CD14-positive monocyte (primary cell): ENCODE measurements around the gene VANGL1. TPM values are rescaled to one million over a fixed set of nuclear protein-coding genes. Genes with fewer than 3 reads are reported as not detected.

Source experiments
- DNase-seq, 3 donors: peaks; one replicate each; pipeline ENCODE4 v3.0.0-alpha.2; 2011 to 2022
- H2AFZ ChIP-seq: 2 replicates; pipeline ENCODE4 v1.6.0; 2012; ENCODE audit warnings: mild to moderate bottlenecking, low read depth, low read length, inconsistent platforms; ENCODE audit not compliant: insufficient read depth, poor library complexity, severe bottlenecking
- H3K27ac ChIP-seq, 2 donors: 1 replicate in 1 of 2; 2 replicates in 1 of 2; pipeline ENCODE4 v1.5.1; 2012 to 2013; ENCODE audit warnings: low read length in 2 of 2, control low read depth in 1 of 2, inconsistent platforms in 1 of 2, low read depth in 1 of 2, mild to moderate bottlenecking in 1 of 2
- H3K27me3 ChIP-seq, 2 donors: one replicate each; pipeline versions ENCODE4 v1.6.0 to v1.6.1; 2011 to 2013; ENCODE audit warnings: low read length in 2 of 2; ENCODE audit not compliant: control insufficient read depth in 2 of 2, insufficient read depth in 2 of 2
- H3K36me3 ChIP-seq, 2 donors: replicated peaks in 1 of 2; 1 replicate in 1 of 2; 2 replicates in 1 of 2; pipeline versions ENCODE4 v1.5.1 to v1.6.1; 2012 to 2013; ENCODE audit warnings: low read length in 2 of 2, control low read depth in 1 of 2, inconsistent platforms in 1 of 2, mild to moderate bottlenecking in 1 of 2; ENCODE audit not compliant: insufficient read depth in 2 of 2, control insufficient read depth in 1 of 2
- H3K4me1 ChIP-seq, 2 donors: 1 replicate in 1 of 2; 2 replicates in 1 of 2; pipeline versions ENCODE4 v1.5.1 to v1.6.1; 2012 to 2013; ENCODE audit warnings: low read length in 2 of 2, control low read depth in 1 of 2, inconsistent platforms in 1 of 2, mild to moderate bottlenecking in 1 of 2, moderate library complexity in 1 of 2; ENCODE audit not compliant: insufficient read depth in 2 of 2, control insufficient read depth in 1 of 2
- H3K4me2 ChIP-seq: replicated peaks from 2 replicates; pipeline ENCODE3; 2012; ENCODE audit warnings: low read length, moderate library complexity, mild to moderate bottlenecking; ENCODE audit not compliant: poor library complexity, severe bottlenecking; ENCODE audit errors: extremely low read depth
- H3K4me3 ChIP-seq, 3 experiments: fragments of 200-600 bp in 1 of 3; sonication (generic) in 1 of 3; replicated peaks in 1 of 3; 1 replicate in 2 of 3; 2 replicates in 1 of 3; pipeline ENCODE4 v1.5.1; 2011 to 2013; ENCODE audit warnings: low read length in 3 of 3, mild to moderate bottlenecking in 3 of 3, control low read depth in 2 of 3, low read depth in 2 of 3, inconsistent platforms in 1 of 3, moderate library complexity in 1 of 3
- H3K79me2 ChIP-seq: 2 replicates; pipeline ENCODE4 v1.6.0; 2012; ENCODE audit warnings: mild to moderate bottlenecking, control low read depth, inconsistent platforms, low read length, moderate library complexity; ENCODE audit not compliant: insufficient read depth
- H3K9ac ChIP-seq: 2 replicates; pipeline ENCODE4 v1.6.0; 2017; ENCODE audit warnings: low read length, mild to moderate bottlenecking; ENCODE audit not compliant: insufficient read depth, poor library complexity, severe bottlenecking
- H3K9me3 ChIP-seq, 2 donors: replicated peaks in 1 of 2; 1 replicate in 1 of 2; 2 replicates in 1 of 2; pipeline versions ENCODE4 v1.5.1 to v1.6.1; 2012 to 2013; ENCODE audit warnings: low read length in 2 of 2, control low read depth in 1 of 2; ENCODE audit not compliant: control insufficient read depth in 1 of 2, insufficient read depth in 1 of 2
- H4K20me1 ChIP-seq: 2 replicates; pipeline ENCODE4 v1.6.0; 2012; ENCODE audit warnings: mild to moderate bottlenecking, low read length, control low read depth, moderate library complexity; ENCODE audit not compliant: insufficient read depth
- H3K27ac Mint-ChIP-seq, 7 donors: one replicate each; pipeline ENCODE4 v1.8.0; 2020; ENCODE audit warnings: mild to moderate bottlenecking in 7 of 7, mixed read lengths in 7 of 7, moderate library complexity in 6 of 7, inconsistent platforms in 2 of 7
- H3K27me3 Mint-ChIP-seq, 3 donors: one replicate each; pipeline ENCODE4 v1.8.0; 2021 to 2022; ENCODE audit warnings: low read depth in 3 of 3, mild to moderate bottlenecking in 3 of 3, mixed read lengths in 3 of 3, moderate library complexity in 3 of 3, inconsistent platforms in 1 of 3
- H3K36me3 Mint-ChIP-seq, 2 donors: one replicate each; pipeline ENCODE4 v1.8.0; 2020; ENCODE audit warnings: mixed read lengths in 2 of 2, inconsistent platforms in 1 of 2, mild to moderate bottlenecking in 1 of 2
- H3K4me1 Mint-ChIP-seq: one replicate; pipeline ENCODE4 v1.8.0; 2020; ENCODE audit warnings: mild to moderate bottlenecking, mixed read lengths
- H3K4me3 Mint-ChIP-seq, 2 donors: one replicate each; pipeline ENCODE4 v1.8.0; 2020; ENCODE audit warnings: mild to moderate bottlenecking in 2 of 2, mixed read lengths in 2 of 2, moderate library complexity in 1 of 2
- H3K9me3 Mint-ChIP-seq, 7 donors: one replicate each; pipeline ENCODE4 v1.8.0; 2020 to 2022; ENCODE audit warnings: mixed read lengths in 7 of 7, mild to moderate bottlenecking in 6 of 7, moderate library complexity in 6 of 7, inconsistent platforms in 2 of 7
- CTCF ChIP-seq: fragments of 200-600 bp; IDR thresholded peaks from one replicate; pipeline ENCODE4 v1.8.0; 2022; ENCODE audit warnings: antibody characterized with exemption, mild to moderate bottlenecking
- WGBS: methylation state at CpG from one replicate; pipeline ENCODE4 v1.1.5; 2013; ENCODE audit warnings: missing lambda C conversion rate; ENCODE audit not compliant: insufficient coverage; 5-methylcytosine and 5-hydroxymethylcytosine counted together
- intact Hi-C, 2 donors: fragments of 100-400 bp; cut with micrococcal nuclease; formaldehyde crosslinking; loops; one replicate each; pipeline versions ENCODE4 v1.15.0 to v1.15.1; 2023
- polyA plus RNA-seq, 3 donors: library from polyadenylated mRNA; depleted of rRNA in 1 of 3; unstranded in 2 of 3; stranded (reverse) in 1 of 3; fragments of 300-500 nt in 2 of 3; fragments of >200 nt in 1 of 3; fragmentation: Illumina TruSeq in 2 of 3; gene quantifications; 1 replicate in 2 of 3; 2 replicates in 1 of 3; pipeline ENCODE4 v1.2.3, GENCODE V29; 2012 to 2021

Gene VANGL1
- polyA plus RNA-seq, 3 donors: 0.67 to 2.0 (median 1.3) TPM

- Histone ChIP-seq H4K20me1 (no peaks in the 10 kb centered on the region), H3K4me1 (no peaks in the 10 kb centered on the region), H3K36me3 (no peaks in the 10 kb centered on the region), H3K27me3 (no peaks in the 10 kb centered on the region), H3K9me3 (no peaks in the 10 kb centered on the region), H3K9ac (no peak overlapping the region), H3K79me2 (no peaks in the 10 kb centered on the region), H2AFZ (no peak overlapping the region), H3K4me3 (no peak overlapping the region), H3K27ac (no peak overlapping the region), H3K4me2 (no peak overlapping the region)
- WGBS: 94% methylated on average over 5 of the region's 7 CpGs
- Mint-ChIP-seq H3K27ac (no peak overlapping the region), H3K4me1 (no peaks in the 10 kb centered on the region), H3K9me3 (no peaks in the 10 kb centered on the region), H3K27me3 (peaks cover 0 to 3% (median 0%) of the 10 kb centered on the region in 3 donors), H3K4me3 (no peak overlapping the region), H3K36me3 (peaks cover 0 to 7% of the 10 kb centered on the region in 2 donors)
- intact Hi-C loops: no loop called here
- no peak for TF ChIP-seq CTCF
- no peak for DNase-seq
These were observed 34.9 kb downstream of the VANGL1 start for GRCh38 chr1:115676498-115677181.

DNA sequence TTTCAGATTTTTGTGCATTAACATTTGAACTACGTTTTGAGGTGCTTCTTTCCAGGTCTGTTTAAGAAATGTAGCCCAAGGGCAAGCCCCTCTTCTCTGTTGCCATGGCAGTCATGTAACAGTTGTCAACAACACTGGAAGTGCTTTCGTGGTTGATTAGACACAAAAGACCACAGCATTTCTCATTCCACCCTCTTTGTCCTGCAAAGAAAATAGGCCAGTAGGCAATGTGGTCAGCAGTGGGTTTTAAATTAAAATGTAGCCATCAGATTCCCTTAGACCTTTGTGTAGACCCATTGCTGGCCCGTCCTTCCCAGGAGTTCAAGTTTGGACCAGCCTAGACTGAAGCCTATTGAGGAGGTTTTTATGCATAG lies 35.4 kb downstream of the VANGL1 start:
- Mint-ChIP-seq H3K9me3 (no peaks in the 10 kb centered on the region), H3K4me1 (no peaks in the 10 kb centered on the region), H3K27me3 (peaks cover 0 to 3% (median 0%) of the 10 kb centered on the region in 3 donors), H3K36me3 (peaks cover 0 to 7% of the 10 kb centered on the region in 2 donors), H3K4me3 (no peak overlapping the region), H3K27ac (no peak overlapping the region)
- H3K9ac ChIP-seq: no peak overlapping the region
- no peak for TF ChIP-seq CTCF
- H3K4me1 ChIP-seq: no peaks in the 10 kb centered on the region
- no peaks in the 10 kb centered on the region for H3K9me3 ChIP-seq
- H3K36me3 ChIP-seq: no peaks in the 10 kb centered on the region
- H4K20me1 ChIP-seq: no peaks in the 10 kb centered on the region
- no peak for DNase-seq
- 100% methylated on average over 1 of the region's 3 CpGs for WGBS
- H3K27ac ChIP-seq: no peak overlapping the region
- no peak overlapping the region for H3K4me3 ChIP-seq
- intact Hi-C loops: no loop called here
- H3K79me2 ChIP-seq: no peaks in the 10 kb centered on the region
- H3K27me3 ChIP-seq: no peaks in the 10 kb centered on the region
- no peak overlapping the region for H3K4me2 ChIP-seq
- no peak overlapping the region for H2AFZ ChIP-seq
